HepG2 (cell line): ENCODE results near the gene CLASP1. TPM values are rescaled to one million over a fixed set of nuclear protein-coding genes. Genes with fewer than 3 reads are reported as not detected.

Experiments
- ATAC-seq: fragments of 200-7000 bp; cut with Tn5 transposase; 3 replicates; pipeline ENCODE4 v1.9.1; 2020; ENCODE audit warnings: mild to moderate bottlenecking, moderate library complexity
- BruUV-seq: library from RNA; stranded (reverse); fragments of 400-500 nt; replicated peaks from 2 replicates; lab custom pipeline; 2021; lab: Mats Ljungman, UMichigan
- CTCF ChIA-PET: fragments of 300-600 bp; formaldehyde crosslinking; extraction: SDS; loops from one replicate; lab custom pipeline; 2021; ENCODE audit warnings: low total read pairs, inconsistent platforms, low intra/inter-chr PET ratio; lab: Yijun Ruan, JAX
- POLR2A ChIA-PET: fragments of 350-600 bp; sonication (Branson Sonifier 250); formaldehyde crosslinking; loops from one replicate; lab custom pipeline; 2020; ENCODE audit warnings: antibody characterized with exemption, inconsistent platforms; lab: Yijun Ruan, JAX
- DNase-seq: peaks from one replicate; pipeline ENCODE4 v3.0.0-alpha.2; 2015; ENCODE audit warnings: low spot score
- FAIRE-seq: peaks from 3 replicates; lab custom pipeline; 2011; peaks lifted over from hg19 to GRCh38; lab: Jason Lieb, UNC
- H2AFZ ChIP-seq: one replicate; pipeline ENCODE4 v1.6.1; 2011; ENCODE audit warnings: low read length, inconsistent platforms
- H3K27ac ChIP-seq: fragments of 300-600 bp; 3 replicates; pipeline ENCODE4 v1.8.0; 2011; ENCODE audit warnings: mixed run types, mild to moderate bottlenecking, mixed read lengths, low read length, inconsistent platforms; ENCODE audit not compliant: insufficient read depth; ENCODE audit errors: extremely low read length
- H3K27me3 ChIP-seq, 2 experiments: fragments of 200-600 bp in 1 of 2; 2 replicates in 1 of 2; 3 replicates in 1 of 2; pipeline versions ENCODE4 v1.6.0 to v1.8.0; 2011; ENCODE audit warnings: low read length in 2 of 2, mild to moderate bottlenecking in 2 of 2, moderate library complexity in 2 of 2, inconsistent platforms in 1 of 2; ENCODE audit not compliant: insufficient read depth in 2 of 2, control insufficient read depth in 1 of 2
- H3K36me3 ChIP-seq, 2 experiments: fragments of 200-600 bp in 1 of 2; replicated peaks in 1 of 2; 2 replicates in 1 of 2; 3 replicates in 1 of 2; pipeline versions ENCODE4 v1.5.1 to v1.8.0; 2011; ENCODE audit warnings: low read length in 2 of 2, inconsistent platforms in 1 of 2; ENCODE audit not compliant: insufficient read depth in 2 of 2, control insufficient read depth in 1 of 2
- H3K4me1 ChIP-seq: 2 replicates; pipeline ENCODE4 v1.5.1; 2012; ENCODE audit warnings: low read length, inconsistent platforms; ENCODE audit not compliant: insufficient read depth
- H3K4me2 ChIP-seq: 2 replicates; pipeline ENCODE4 v1.6.0; 2011; ENCODE audit warnings: low read depth, low read length, inconsistent platforms
- H3K4me3 ChIP-seq, 3 experiments: fragments of 200-600 bp in 1 of 3; sonication (generic), shearing (Covaris generic) in 1 of 3; replicated peaks in 1 of 3; 2 replicates each; pipeline ENCODE4 v1.5.1; 2011 to 2016; ENCODE audit warnings: low read length in 3 of 3, inconsistent platforms in 2 of 3, low read depth in 2 of 3, mild to moderate bottlenecking in 2 of 3, control low read depth in 1 of 3, mixed read lengths in 1 of 3; ENCODE audit not compliant: insufficient read depth in 1 of 3
- H3K79me2 ChIP-seq: one replicate; pipeline ENCODE4 v1.6.1; 2011; ENCODE audit warnings: low read length, inconsistent platforms; ENCODE audit not compliant: insufficient read depth
- H3K9ac ChIP-seq: 2 replicates; pipeline ENCODE4 v1.6.0; 2011; ENCODE audit warnings: mild to moderate bottlenecking, low read depth, low read length, inconsistent platforms; ENCODE audit not compliant: insufficient read depth
- H3K9me3 ChIP-seq: 2 replicates; pipeline ENCODE4 v1.5.1; 2012; ENCODE audit warnings: mild to moderate bottlenecking, low read length
- H4K20me1 ChIP-seq: 2 replicates; pipeline ENCODE4 v1.6.0; 2011; ENCODE audit warnings: inconsistent platforms, mild to moderate bottlenecking, low read length, moderate library complexity; ENCODE audit not compliant: insufficient read depth
- CENPX ChIP-seq: sonication (generic); formaldehyde crosslinking; IDR thresholded peaks from 2 replicates; pipeline ENCODE4 v1.9.0; 2021; ENCODE audit warnings: mild to moderate bottlenecking, missing genetic modification reagents, moderate library complexity
- DNMT3B ChIP-seq: conservative IDR thresholded peaks from 2 replicates; pipeline ENCODE4 v1.6.1; 2016; ENCODE audit warnings: missing biosample characterization, control low read depth
- ELK4 ChIP-seq: sonication (generic); formaldehyde crosslinking; IDR thresholded peaks from 2 replicates; pipeline ENCODE4 v1.9.0; 2021; ENCODE audit warnings: missing genetic modification reagents, borderline replicate concordance
- FOXM1 ChIP-seq: sonication (generic); formaldehyde crosslinking; IDR thresholded peaks from 2 replicates; pipeline ENCODE4 v1.5.0; 2020; ENCODE audit warnings: missing genetic modification reagents
- GABPA ChIP-seq, 2 experiments: IDR thresholded peaks; 2 replicates each; pipeline ENCODE4 v1.6.1; 2011 to 2016; ENCODE audit warnings: low read depth in 2 of 2, low read length in 1 of 2, missing biosample characterization in 1 of 2, missing genetic modification characterization in 1 of 2
- GTF2F1 ChIP-seq: fragments of 150-350 bp; IDR thresholded peaks from 2 replicates; pipeline ENCODE4 v1.6.1; 2014; ENCODE audit warnings: low read length
- HHEX ChIP-seq: IDR thresholded peaks from 2 replicates; pipeline ENCODE4 v1.6.1; 2016; ENCODE audit warnings: control low read depth
- HNF4G ChIP-seq, 2 experiments: sonication (generic) in 1 of 2; formaldehyde crosslinking in 1 of 2; IDR thresholded peaks; 2 replicates each; pipeline versions ENCODE4 v1.4.0 to v1.6.1; 2011 to 2020; ENCODE audit warnings: borderline replicate concordance in 2 of 2, low read depth in 2 of 2, mild to moderate bottlenecking in 2 of 2, low read length in 1 of 2, missing genetic modification reagents in 1 of 2, moderate library complexity in 1 of 2
- KLF15 ChIP-seq: sonication (generic); formaldehyde crosslinking; IDR thresholded peaks from 2 replicates; pipeline ENCODE4 v1.8.1; 2023; ENCODE audit warnings: borderline replicate concordance, mild to moderate bottlenecking, inconsistent platforms, missing genetic modification reagents, mixed read lengths
- NFE2L1 ChIP-seq: sonication (generic); formaldehyde crosslinking; IDR thresholded peaks from 2 replicates; pipeline ENCODE4 v1.4.0; 2020; ENCODE audit warnings: missing genetic modification reagents, mild to moderate bottlenecking, borderline replicate concordance
- NRL ChIP-seq: sonication (generic); formaldehyde crosslinking; IDR thresholded peaks from 2 replicates; pipeline ENCODE4 v1.5.0; 2020; ENCODE audit warnings: missing genetic modification reagents, mild to moderate bottlenecking, moderate library complexity, borderline replicate concordance
- ZBTB21 ChIP-seq: sonication (generic); formaldehyde crosslinking; IDR thresholded peaks from 2 replicates; pipeline ENCODE4 v1.4.0; 2020; ENCODE audit warnings: missing genetic modification reagents
- ZNF124 ChIP-seq: sonication (generic); formaldehyde crosslinking; IDR thresholded peaks from 2 replicates; pipeline ENCODE4 v1.4.0; 2020; ENCODE audit warnings: missing genetic modification reagents
- ZNF207 ChIP-seq: fragments of 450-650 bp; IDR thresholded peaks from 2 replicates; pipeline ENCODE4 v1.6.1; 2016; ENCODE audit warnings: antibody characterized with exemption, borderline replicate concordance
- ZNF224 ChIP-seq: sonication (generic); formaldehyde crosslinking; IDR thresholded peaks from 2 replicates; pipeline ENCODE4 v1.5.0; 2020; ENCODE audit warnings: mild to moderate bottlenecking, missing genetic modification reagents
- ZNF225 ChIP-seq: sonication (generic); formaldehyde crosslinking; IDR thresholded peaks from 2 replicates; pipeline ENCODE4 v1.4.0; 2020; ENCODE audit warnings: mild to moderate bottlenecking, missing genetic modification reagents
- ZNF770 ChIP-seq: sonication (generic); formaldehyde crosslinking; IDR thresholded peaks from 2 replicates; pipeline ENCODE4 v1.5.0; 2020; ENCODE audit warnings: mild to moderate bottlenecking, missing genetic modification reagents
- ZNF841 ChIP-seq: sonication (generic); formaldehyde crosslinking; IDR thresholded peaks from 2 replicates; pipeline ENCODE4 v1.8.1; 2023; ENCODE audit warnings: missing genetic modification reagents, borderline replicate concordance
- WGBS: methylation state at CpG from one replicate; pipeline ENCODE4 v1.1.6; 2017; ENCODE audit warnings: low lambda C conversion rate; 5-methylcytosine and 5-hydroxymethylcytosine counted together
- in situ Hi-C: cut with HindIII; loops from 2 replicates; pipeline ENCODE4 v1.10.0; 2017; ENCODE audit warnings: low pct_unique_long_range_greater_than_20kb; ENCODE audit not compliant: extremely low pct_ligation_motif_present
- intact Hi-C: fragments of 100-400 bp; cut with micrococcal nuclease; formaldehyde crosslinking; loops from one replicate; pipeline ENCODE4 v1.10.0; 2022; ENCODE audit not compliant: unreplicated experiment
- polyA plus RNA-seq, 8 experiments: library from polyadenylated mRNA; depleted of rRNA in 3 of 8; stranded (reverse) in 7 of 8; unstranded in 1 of 8; fragments of >200 nt; fragmentation: Illumina TruSeq in 4 of 8; extraction: Trizol in 4 of 8; gene quantifications; 2 replicates each; pipeline versions ENCODE4 v1.2.1 to v1.2.3, GENCODE V29; 2011 to 2016; ENCODE audit warnings: low read depth in 4 of 8, missing spikeins in 1 of 8, mixed read lengths in 1 of 8; ENCODE audit not compliant: insufficient read depth in 1 of 8
- total RNA-seq, 5 experiments: library from RNA; depleted of rRNA; stranded (reverse); fragments of >200 nt; fragmentation: Illumina TruSeq; extraction: Trizol; gene quantifications; 2 replicates each; pipeline ENCODE4 v1.2.3, GENCODE V29; 2016; ENCODE audit warnings: low read depth in 1 of 5

Gene CLASP1
- total and polyA plus RNA-seq, 2 of the 13 experiments (the other 11 are each of a cell fraction or from before 2014, with no cell fraction given): 11.7 to 47.9 TPM

DNA sequence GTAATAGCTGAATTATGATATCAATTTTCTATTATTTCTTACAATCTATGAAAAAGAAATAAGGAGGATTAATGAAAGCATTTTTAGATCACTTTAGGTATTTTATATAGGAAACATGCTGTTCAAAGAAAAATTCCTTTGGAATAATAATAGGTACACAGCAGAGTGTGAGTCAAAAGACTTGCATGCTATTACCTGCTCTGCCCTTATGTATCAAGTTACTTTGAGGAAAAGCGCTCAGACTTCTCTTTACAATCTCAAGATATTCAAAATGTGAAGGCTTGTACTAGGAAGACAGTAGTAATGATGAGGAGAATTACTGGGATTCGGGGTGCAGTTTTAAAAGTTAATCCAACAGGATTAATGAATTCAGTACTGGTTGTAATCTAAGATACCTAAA, 147.7 kb downstream of the CLASP1 start:
- 100% methylated on average over 2 of the region's 2 CpGs for WGBS
- H3K9me3 ChIP-seq: peaks cover 15% of the 10 kb centered on the region; the same call in 1 of the 2 replicates
- ATAC-seq (no peak), DNase-seq (no peak), FAIRE-seq (no peak)
- H3K4me3 ChIP-seq: no peak overlapping the region
- H4K20me1 ChIP-seq: no peaks in the 10 kb centered on the region; the same call in 1 of the 2 replicates
- H3K27me3 ChIP-seq: no peaks in the 10 kb centered on the region
- peaks cover 1% of the 10 kb centered on the region; the same call in 1 of the 2 replicates for H3K4me1 ChIP-seq
- H2AFZ ChIP-seq: no peak overlapping the region
- peaks cover 8 to 64% of the 10 kb centered on the region in 2 experiments for H3K36me3 ChIP-seq
- intact Hi-C loops: no loop called here
- no peak overlapping the region for H3K9ac ChIP-seq
- no TSS peak for BruUV-seq
- H3K4me2 ChIP-seq: no peak overlapping the region
- H3K27ac ChIP-seq: no peak overlapping the region
- peaks cover 5% of the 10 kb centered on the region for H3K79me2 ChIP-seq
- in situ Hi-C loops: no loop called here
- CTCF ChIA-PET: no interaction called here
- POLR2A ChIA-PET: no interaction called here
- TF ChIP-seq NFE2L1 (CRISPR knock-in tag) (no peak), ZNF207 (no peak), ZNF225 (no peak), DNMT3B (no peak), NRL (CRISPR knock-in tag) (no peak), ELK4 (CRISPR knock-in tag) (no peak), GTF2F1 (no peak), FOXM1 (CRISPR knock-in tag) (no peak), ZNF770 (CRISPR knock-in tag) (no peak), ZNF841 (CRISPR knock-in tag) (no peak), ZNF124 (no peak), ZNF224 (CRISPR knock-in tag) (no peak), HNF4G (IDR thresholded peaks at IDR 0.05; ENCODE audit: borderline replicate concordance, low read depth, low read length) (no peak), HNF4G (CRISPR knock-in tag; IDR thresholded peaks at IDR 0.05; ENCODE audit: borderline replicate concordance, low read depth) (no peak), ZBTB21 (CRISPR knock-in tag) (no peak), CENPX (CRISPR knock-in tag) (no peak), HHEX (no peak), GABPA (IDR thresholded peaks at IDR 0.05; ENCODE audit: low read depth, low read length) (no peak), GABPA (CRISPR knock-in tag; IDR thresholded peaks at IDR 0.05; ENCODE audit: low read depth) (no peak), KLF15 (CRISPR knock-in tag) (no peak)
